Measurements from ENCODE around the gene WWOX.

GRCh38 chr16:79067600-79067999 lies 968.1 kb downstream of the WWOX start:
- TF ChIP-seq, protein P1, sequence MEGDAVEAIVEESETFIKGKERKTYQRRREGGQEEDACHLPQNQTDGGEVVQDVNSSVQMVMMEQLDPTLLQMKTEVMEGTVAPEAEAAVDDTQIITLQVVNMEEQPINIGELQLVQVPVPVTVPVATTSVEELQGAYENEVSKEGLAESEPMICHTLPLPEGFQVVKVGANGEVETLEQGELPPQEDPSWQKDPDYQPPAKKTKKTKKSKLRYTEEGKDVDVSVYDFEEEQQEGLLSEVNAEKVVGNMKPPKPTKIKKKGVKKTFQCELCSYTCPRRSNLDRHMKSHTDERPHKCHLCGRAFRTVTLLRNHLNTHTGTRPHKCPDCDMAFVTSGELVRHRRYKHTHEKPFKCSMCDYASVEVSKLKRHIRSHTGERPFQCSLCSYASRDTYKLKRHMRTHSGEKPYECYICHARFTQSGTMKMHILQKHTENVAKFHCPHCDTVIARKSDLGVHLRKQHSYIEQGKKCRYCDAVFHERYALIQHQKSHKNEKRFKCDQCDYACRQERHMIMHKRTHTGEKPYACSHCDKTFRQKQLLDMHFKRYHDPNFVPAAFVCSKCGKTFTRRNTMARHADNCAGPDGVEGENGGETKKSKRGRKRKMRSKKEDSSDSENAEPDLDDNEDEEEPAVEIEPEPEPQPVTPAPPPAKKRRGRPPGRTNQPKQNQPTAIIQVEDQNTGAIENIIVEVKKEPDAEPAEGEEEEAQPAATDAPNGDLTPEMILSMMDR (optimal IDR thresholded peaks at IDR 0.05 in 1 of 3, IDR thresholded peaks at IDR 0.05 in 1 of 3, conservative IDR thresholded peaks at IDR 0.05 in 1 of 3; ENCODE audit: extremely low read depth in 1 of 3, insufficient read depth in 2 of 3, low read length in 3 of 3): no peak
- TF ChIP-seq EZH2 (IDR thresholded peaks at IDR 0.05; ENCODE audit: low read length): no peak

Data from keratinocyte (primary cell).